Esophagus muscularis mucosa (tissue), 3 donors: ENCODE measurements around the gene NBAS.

Experiments
- POLR2A ChIP-seq: fragments of 450-650 bp; IDR thresholded peaks from one replicate; pipeline ENCODE4 v1.6.1; 2017; ENCODE audit warnings: antibody characterized with exemption, moderate library complexity, mild to moderate bottlenecking, low read depth
- POLR2AphosphoS5 ChIP-seq, 2 donors: sonication (generic); formaldehyde crosslinking; IDR thresholded peaks; one replicate each; pipeline ENCODE4 v1.6.1; 2017; ENCODE audit warnings: antibody characterized with exemption in 2 of 2
- TF ChIP-seq, protein P1 (sequence below), 3 experiments: fragments of 200-600 bp in 2 of 3; fragments of 450-650 bp in 1 of 3; sonication (generic) in 2 of 3; IDR thresholded peaks; one replicate each; pipeline ENCODE4 v1.5.1; 2017 to 2019; ENCODE audit warnings: antibody characterized with exemption in 3 of 3, mild to moderate bottlenecking in 2 of 3, moderate library complexity in 1 of 3

DNA sequence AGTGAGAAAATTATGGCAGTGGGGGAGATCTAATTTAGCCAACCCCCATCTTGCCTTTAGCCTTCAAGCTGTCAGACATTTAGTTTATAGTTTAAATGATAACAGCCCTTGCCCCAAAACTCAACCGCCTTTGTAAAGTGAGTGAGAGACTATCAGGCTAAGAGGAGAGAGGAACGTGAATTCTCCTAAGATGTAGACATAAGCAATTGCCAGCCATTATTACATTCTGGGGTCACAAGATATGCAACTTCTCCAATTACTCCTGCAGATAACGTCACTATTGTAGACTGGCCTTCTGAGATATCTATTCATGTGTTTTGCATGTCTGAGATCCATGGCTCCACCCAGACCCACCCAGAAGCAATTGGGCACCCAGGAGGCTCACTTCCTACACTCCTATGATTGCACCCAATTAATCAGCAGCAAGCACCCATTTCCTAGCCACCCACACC, 307.3 kb downstream of the NBAS start:
- TF ChIP-seq, protein P1, sequence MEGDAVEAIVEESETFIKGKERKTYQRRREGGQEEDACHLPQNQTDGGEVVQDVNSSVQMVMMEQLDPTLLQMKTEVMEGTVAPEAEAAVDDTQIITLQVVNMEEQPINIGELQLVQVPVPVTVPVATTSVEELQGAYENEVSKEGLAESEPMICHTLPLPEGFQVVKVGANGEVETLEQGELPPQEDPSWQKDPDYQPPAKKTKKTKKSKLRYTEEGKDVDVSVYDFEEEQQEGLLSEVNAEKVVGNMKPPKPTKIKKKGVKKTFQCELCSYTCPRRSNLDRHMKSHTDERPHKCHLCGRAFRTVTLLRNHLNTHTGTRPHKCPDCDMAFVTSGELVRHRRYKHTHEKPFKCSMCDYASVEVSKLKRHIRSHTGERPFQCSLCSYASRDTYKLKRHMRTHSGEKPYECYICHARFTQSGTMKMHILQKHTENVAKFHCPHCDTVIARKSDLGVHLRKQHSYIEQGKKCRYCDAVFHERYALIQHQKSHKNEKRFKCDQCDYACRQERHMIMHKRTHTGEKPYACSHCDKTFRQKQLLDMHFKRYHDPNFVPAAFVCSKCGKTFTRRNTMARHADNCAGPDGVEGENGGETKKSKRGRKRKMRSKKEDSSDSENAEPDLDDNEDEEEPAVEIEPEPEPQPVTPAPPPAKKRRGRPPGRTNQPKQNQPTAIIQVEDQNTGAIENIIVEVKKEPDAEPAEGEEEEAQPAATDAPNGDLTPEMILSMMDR (IDR thresholded peaks at IDR 0.05), result no peak
- TF ChIP-seq POLR2AphosphoS5 (IDR thresholded peaks at IDR 0.05) (no peak), POLR2A (no peak)
